Measurements from ENCODE around the gene CTNND2.

CTNND2 gene

GRCh38 chr5:11790201-11790600 lies 114.0 kb downstream of the CTNND2 start:
- no CpG with 5 or more reads among the region's 2 CpGs for WGBS (ENCODE audit: insufficient coverage)

GRCh38 chr5:11785771-11786352 lies 118.4 kb downstream of the CTNND2 start:
- POLR2A ChIA-PET, result no interaction called here
- no peaks in the 10 kb centered on the region for H3K27me3 ChIP-seq (replicated peaks in 2 of 5; ENCODE audit: control insufficient read depth in 4 of 5, insufficient read depth in 5 of 5, low read length in 4 of 5)
- no peaks in the 10 kb centered on the region for H3K36me3 ChIP-seq (ENCODE audit: control insufficient read depth in 4 of 4, insufficient read depth in 4 of 4, low read length in 3 of 4)
- no peak overlapping the region for H3K27ac ChIP-seq (ENCODE audit: insufficient read depth in 1 of 2, low read depth in 1 of 2, low read length in 2 of 2, poor library complexity in 1 of 2, severe bottlenecking in 2 of 2)
- H3K4me1 ChIP-seq (ENCODE audit: control extremely low read depth in 1 of 4, control insufficient read depth in 4 of 4, insufficient read depth in 4 of 4, low read length in 3 of 4), result no peaks in the 10 kb centered on the region
- H3K4me3 ChIP-seq (ENCODE audit: control insufficient read depth in 1 of 7, extremely low read depth in 1 of 7, insufficient read depth in 4 of 7, low read depth in 2 of 7, low read length in 6 of 7), result no peak overlapping the region
- H3K9me3 ChIP-seq (ENCODE audit: control extremely low read depth in 1 of 5, control insufficient read depth in 4 of 5, insufficient read depth in 2 of 5, low read depth in 1 of 5, low read length in 4 of 5), result peaks cover 0 to 2% (median 0%) of the 10 kb centered on the region in 5 experiments
- CTCF ChIA-PET, result no interaction called here
- DNase-seq, result no peak
- WGBS (ENCODE audit: insufficient coverage), result 97% methylated on average over 6 of the region's 6 CpGs

More at GRCh38 chr5:11790201-11790600, 114.0 kb downstream of the CTNND2 start:
- ChIA-PET CTCF (no interaction called here), POLR2A (no interaction called here)
- Histone ChIP-seq H3K27me3 (replicated peaks in 2 of 5; ENCODE audit: control insufficient read depth in 4 of 5, insufficient read depth in 5 of 5, low read length in 4 of 5) (no peaks in the 10 kb centered on the region), H3K4me3 (ENCODE audit: control insufficient read depth in 1 of 7, extremely low read depth in 1 of 7, insufficient read depth in 4 of 7, low read depth in 2 of 7, low read length in 6 of 7) (no peak overlapping the region), H3K27ac (ENCODE audit: insufficient read depth in 1 of 2, low read depth in 1 of 2, low read length in 2 of 2, poor library complexity in 1 of 2, severe bottlenecking in 2 of 2) (no peak overlapping the region), H3K9me3 (ENCODE audit: control extremely low read depth in 1 of 5, control insufficient read depth in 4 of 5, insufficient read depth in 2 of 5, low read depth in 1 of 5, low read length in 4 of 5) (no peaks in the 10 kb centered on the region), H3K4me1 (ENCODE audit: control extremely low read depth in 1 of 4, control insufficient read depth in 4 of 4, insufficient read depth in 4 of 4, low read length in 3 of 4) (no peaks in the 10 kb centered on the region), H3K36me3 (ENCODE audit: control insufficient read depth in 4 of 4, insufficient read depth in 4 of 4, low read length in 3 of 4) (no peaks in the 10 kb centered on the region)
- no peak for DNase-seq

GRCh38 chr5:11780641-11781345 lies 123.5 kb downstream of the CTNND2 start:
- ChIA-PET POLR2A (no interaction called here), CTCF (no interaction called here)
- Histone ChIP-seq H3K4me3 (ENCODE audit: control insufficient read depth in 1 of 7, extremely low read depth in 1 of 7, insufficient read depth in 4 of 7, low read depth in 2 of 7, low read length in 6 of 7) (no peak overlapping the region), H3K9me3 (ENCODE audit: control extremely low read depth in 1 of 5, control insufficient read depth in 4 of 5, insufficient read depth in 2 of 5, low read depth in 1 of 5, low read length in 4 of 5) (peaks cover 0 to 2% (median 0%) of the 10 kb centered on the region in 5 experiments), H3K4me1 (ENCODE audit: control extremely low read depth in 1 of 4, control insufficient read depth in 4 of 4, insufficient read depth in 4 of 4, low read length in 3 of 4) (no peaks in the 10 kb centered on the region), H3K36me3 (ENCODE audit: control insufficient read depth in 4 of 4, insufficient read depth in 4 of 4, low read length in 3 of 4) (no peaks in the 10 kb centered on the region), H3K27ac (ENCODE audit: insufficient read depth in 1 of 2, low read depth in 1 of 2, low read length in 2 of 2, poor library complexity in 1 of 2, severe bottlenecking in 2 of 2) (no peak overlapping the region), H3K27me3 (replicated peaks in 2 of 5; ENCODE audit: control insufficient read depth in 4 of 5, insufficient read depth in 5 of 5, low read length in 4 of 5) (no peaks in the 10 kb centered on the region)
- DNase-seq, result no peak
- WGBS (ENCODE audit: insufficient coverage), result 93% methylated on average over 2 of the region's 4 CpGs

GRCh38 chr5:11777096-11777495 lies 127.2 kb downstream of the CTNND2 start:
- Histone ChIP-seq H3K36me3 (ENCODE audit: control insufficient read depth in 4 of 4, insufficient read depth in 4 of 4, low read length in 3 of 4) (no peaks in the 10 kb centered on the region), H3K4me1 (ENCODE audit: control extremely low read depth in 1 of 4, control insufficient read depth in 4 of 4, insufficient read depth in 4 of 4, low read length in 3 of 4) (no peaks in the 10 kb centered on the region), H3K9me3 (ENCODE audit: control extremely low read depth in 1 of 5, control insufficient read depth in 4 of 5, insufficient read depth in 2 of 5, low read depth in 1 of 5, low read length in 4 of 5) (peaks cover 0 to 3% (median 0%) of the 10 kb centered on the region in 5 experiments), H3K4me3 (ENCODE audit: control insufficient read depth in 1 of 7, extremely low read depth in 1 of 7, insufficient read depth in 4 of 7, low read depth in 2 of 7, low read length in 6 of 7) (no peak overlapping the region), H3K27me3 (replicated peaks in 2 of 5; ENCODE audit: control insufficient read depth in 4 of 5, insufficient read depth in 5 of 5, low read length in 4 of 5) (no peaks in the 10 kb centered on the region), H3K27ac (ENCODE audit: insufficient read depth in 1 of 2, low read depth in 1 of 2, low read length in 2 of 2, poor library complexity in 1 of 2, severe bottlenecking in 2 of 2) (no peak overlapping the region)
- no peak for DNase-seq
- 83% methylated on average over 2 of the region's 2 CpGs for WGBS (ENCODE audit: insufficient coverage)
- ChIA-PET POLR2A (no interaction called here), CTCF (no interaction called here)

GRCh38 chr5:11770310-11770709 lies 133.9 kb downstream of the CTNND2 start:
- H3K9me3 ChIP-seq (ENCODE audit: control extremely low read depth in 1 of 5, control insufficient read depth in 4 of 5, insufficient read depth in 2 of 5, low read depth in 1 of 5, low read length in 4 of 5), result no peaks in the 10 kb centered on the region
- no peak overlapping the region for H3K27ac ChIP-seq (ENCODE audit: insufficient read depth in 1 of 2, low read depth in 1 of 2, low read length in 2 of 2, poor library complexity in 1 of 2, severe bottlenecking in 2 of 2)
- DNase-seq, result no peak
- CTCF ChIA-PET, result no interaction called here
- no peaks in the 10 kb centered on the region for H3K36me3 ChIP-seq (ENCODE audit: control insufficient read depth in 4 of 4, insufficient read depth in 4 of 4, low read length in 3 of 4)
- POLR2A ChIA-PET, result no interaction called here
- no peaks in the 10 kb centered on the region for H3K27me3 ChIP-seq (replicated peaks in 2 of 5; ENCODE audit: control insufficient read depth in 4 of 5, insufficient read depth in 5 of 5, low read length in 4 of 5)
- H3K4me1 ChIP-seq (ENCODE audit: control extremely low read depth in 1 of 4, control insufficient read depth in 4 of 4, insufficient read depth in 4 of 4, low read length in 3 of 4), result no peaks in the 10 kb centered on the region
- WGBS (ENCODE audit: insufficient coverage), result 75% methylated on average over 2 of the region's 2 CpGs
- no peak overlapping the region for H3K4me3 ChIP-seq (ENCODE audit: control insufficient read depth in 1 of 7, extremely low read depth in 1 of 7, insufficient read depth in 4 of 7, low read depth in 2 of 7, low read length in 6 of 7)

GRCh38 chr5:11760934-11761603 lies 143.2 kb downstream of the CTNND2 start:
- no peak for DNase-seq
- Histone ChIP-seq H3K9me3 (ENCODE audit: control extremely low read depth in 1 of 5, control insufficient read depth in 4 of 5, insufficient read depth in 2 of 5, low read depth in 1 of 5, low read length in 4 of 5) (peaks cover 0 to 6% (median 3%) of the 10 kb centered on the region in 5 experiments), H3K36me3 (ENCODE audit: control insufficient read depth in 4 of 4, insufficient read depth in 4 of 4, low read length in 3 of 4) (no peaks in the 10 kb centered on the region), H3K4me1 (ENCODE audit: control extremely low read depth in 1 of 4, control insufficient read depth in 4 of 4, insufficient read depth in 4 of 4, low read length in 3 of 4) (no peaks in the 10 kb centered on the region), H3K4me3 (ENCODE audit: control insufficient read depth in 1 of 7, extremely low read depth in 1 of 7, insufficient read depth in 4 of 7, low read depth in 2 of 7, low read length in 6 of 7) (no peak overlapping the region), H3K27ac (ENCODE audit: insufficient read depth in 1 of 2, low read depth in 1 of 2, low read length in 2 of 2, poor library complexity in 1 of 2, severe bottlenecking in 2 of 2) (no peak overlapping the region), H3K27me3 (replicated peaks in 2 of 5; ENCODE audit: control insufficient read depth in 4 of 5, insufficient read depth in 5 of 5, low read length in 4 of 5) (no peaks in the 10 kb centered on the region)
- 98% methylated on average over 5 of the region's 8 CpGs for WGBS (ENCODE audit: insufficient coverage)
- POLR2A ChIA-PET, result no interaction called here
- CTCF ChIA-PET, result no interaction called here

- H3K9me3 ChIP-seq (ENCODE audit: control extremely low read depth in 1 of 5, control insufficient read depth in 4 of 5, insufficient read depth in 2 of 5, low read depth in 1 of 5, low read length in 4 of 5), result peaks cover 0 to 3% (median 0%) of the 10 kb centered on the region in 5 experiments
- no peaks in the 10 kb centered on the region for H3K4me1 ChIP-seq (ENCODE audit: control extremely low read depth in 1 of 4, control insufficient read depth in 4 of 4, insufficient read depth in 4 of 4, low read length in 3 of 4)
- no CpG with 5 or more reads among the region's 1 CpG for WGBS (ENCODE audit: insufficient coverage)
- H3K27me3 ChIP-seq (replicated peaks in 2 of 5; ENCODE audit: control insufficient read depth in 4 of 5, insufficient read depth in 5 of 5, low read length in 4 of 5), result no peaks in the 10 kb centered on the region
- CTCF ChIA-PET, result no interaction called here
- H3K4me3 ChIP-seq (ENCODE audit: control insufficient read depth in 1 of 7, extremely low read depth in 1 of 7, insufficient read depth in 4 of 7, low read depth in 2 of 7, low read length in 6 of 7), result no peak overlapping the region
- POLR2A ChIA-PET, result no interaction called here
- H3K36me3 ChIP-seq (ENCODE audit: control insufficient read depth in 4 of 4, insufficient read depth in 4 of 4, low read length in 3 of 4), result no peaks in the 10 kb centered on the region
- no peak for DNase-seq
- no peak overlapping the region for H3K27ac ChIP-seq (ENCODE audit: insufficient read depth in 1 of 2, low read depth in 1 of 2, low read length in 2 of 2, poor library complexity in 1 of 2, severe bottlenecking in 2 of 2)
Observed at GRCh38 chr5:11758321-11758720, 145.9 kb downstream of the CTNND2 start.

Data from common myeloid progenitor, CD34-positive (primary cell).